ENCODE results near the gene TMEM100. TPM values are rescaled to one million over a fixed set of nuclear protein-coding genes. Genes with fewer than 3 reads are reported as not detected.

The TMEM100 gene
- polyA plus RNA-seq, 3 donors = not detected

DNA sequence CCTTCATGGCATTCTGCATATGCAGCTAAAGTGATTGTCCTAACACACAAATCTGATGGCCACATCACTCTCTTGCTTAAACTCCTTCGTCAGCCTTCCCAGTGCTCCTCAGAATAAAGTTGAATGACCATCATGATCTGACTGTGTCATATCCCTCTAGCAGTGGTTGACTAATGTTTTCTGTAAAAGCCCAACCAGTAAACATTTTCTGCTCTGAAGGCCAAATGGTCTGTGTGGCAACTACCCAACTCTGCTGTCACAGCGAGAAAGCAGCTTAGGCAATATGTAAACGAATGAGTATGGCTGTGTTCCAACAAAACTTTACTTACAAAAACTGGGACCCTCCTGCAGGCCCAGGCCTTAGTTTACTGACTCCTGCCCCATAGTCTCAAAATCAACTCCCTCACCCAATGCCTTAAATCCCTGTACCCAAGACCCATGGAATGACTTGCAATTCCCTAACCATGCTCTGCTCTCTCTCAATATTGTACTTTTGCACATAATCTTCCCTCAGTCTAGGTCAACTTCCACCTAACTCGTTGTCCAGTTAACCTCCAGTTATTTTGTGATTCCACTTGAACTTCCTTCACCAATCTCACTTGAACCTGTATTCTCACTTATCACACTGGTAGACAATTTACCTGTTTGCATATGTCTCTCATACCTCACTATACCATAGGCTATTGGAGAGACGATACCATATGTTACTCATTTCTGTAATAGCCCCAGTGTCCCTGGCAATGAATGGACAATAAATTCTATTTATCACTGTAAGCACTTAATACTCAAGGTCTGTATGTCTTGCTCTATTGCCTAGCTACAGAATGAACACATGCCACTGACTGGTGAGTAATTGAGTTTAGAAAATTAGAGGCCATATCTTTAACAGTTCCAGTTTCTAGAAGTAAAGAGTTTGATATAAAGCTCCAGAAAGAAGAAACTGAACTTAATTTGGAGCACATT lies 29.1 kb downstream of the TMEM100 start:
- H3K9me3 Mint-ChIP-seq = peaks cover 0 to 6% (median 4%) of the 10 kb centered on the region in 7 donors
- intact Hi-C loops (cut with micrococcal nuclease) = no loop called here

DNA sequence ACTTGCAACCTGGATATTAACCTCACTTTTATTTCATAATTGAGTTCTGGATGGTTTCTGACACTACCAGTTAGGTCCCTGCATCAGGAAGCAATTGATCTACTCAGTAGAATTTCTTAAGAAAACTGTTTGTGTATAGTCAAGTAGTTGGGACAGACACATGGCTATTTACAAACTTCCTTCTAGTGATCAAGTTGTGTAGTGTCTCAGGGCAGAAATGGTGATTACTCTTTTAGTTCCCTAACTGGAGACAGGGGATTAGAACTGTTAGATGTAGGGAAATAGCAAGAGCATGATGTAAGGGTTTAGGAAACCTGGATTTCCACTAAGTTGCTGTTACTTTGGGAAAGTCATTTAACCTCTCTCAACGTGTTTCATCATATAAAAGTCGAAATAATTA lies 30.4 kb downstream of the TMEM100 start:
- Histone ChIP-seq H3K9me3 (replicated peaks in 1 of 2; ENCODE audit: control insufficient read depth in 1 of 2, insufficient read depth in 1 of 2, low read length in 2 of 2) (peaks cover 0 to 4% of the 10 kb centered on the region in 2 donors), H3K4me3 (replicated peaks in 1 of 3; ENCODE audit: low read depth in 2 of 3, low read length in 3 of 3) (no peak overlapping the region), H2AFZ (ENCODE audit: insufficient read depth, low read depth, low read length, poor library complexity, severe bottlenecking) (no peak overlapping the region), H3K9ac (ENCODE audit: insufficient read depth, low read length, poor library complexity, severe bottlenecking) (no peak overlapping the region), H3K79me2 (ENCODE audit: insufficient read depth, low read length) (no peaks in the 10 kb centered on the region), H3K36me3 (replicated peaks in 1 of 2; ENCODE audit: control insufficient read depth in 1 of 2, insufficient read depth in 2 of 2, low read length in 2 of 2) (no peaks in the 10 kb centered on the region), H3K27me3 (ENCODE audit: control insufficient read depth in 2 of 2, insufficient read depth in 2 of 2, low read length in 2 of 2) (no peaks in the 10 kb centered on the region), H3K27ac (ENCODE audit: low read depth in 1 of 2, low read length in 2 of 2) (peak overlapping the region in 1 of 2 donors; percentile 80), H3K4me2 (replicated peaks; ENCODE audit: extremely low read depth, low read length, poor library complexity, severe bottlenecking) (no peak overlapping the region), H4K20me1 (ENCODE audit: insufficient read depth, low read length) (no peaks in the 10 kb centered on the region), H3K4me1 (ENCODE audit: control insufficient read depth in 1 of 2, insufficient read depth in 2 of 2, low read length in 2 of 2) (peaks cover 51% of the 10 kb centered on the region in 2 donors)
- peaks cover 0 to 1% (median 0%) of the 10 kb centered on the region in 3 donors for H3K27me3 Mint-ChIP-seq (ENCODE audit: low read depth in 3 of 3)
- H3K4me1 Mint-ChIP-seq = peaks cover 25% of the 10 kb centered on the region
- no peak overlapping the region for H3K4me3 Mint-ChIP-seq
- H3K36me3 Mint-ChIP-seq = no peaks in the 10 kb centered on the region
- DNase-seq = peak in 1 of 3 donors; percentile 37
- TF ChIP-seq, protein P1, sequence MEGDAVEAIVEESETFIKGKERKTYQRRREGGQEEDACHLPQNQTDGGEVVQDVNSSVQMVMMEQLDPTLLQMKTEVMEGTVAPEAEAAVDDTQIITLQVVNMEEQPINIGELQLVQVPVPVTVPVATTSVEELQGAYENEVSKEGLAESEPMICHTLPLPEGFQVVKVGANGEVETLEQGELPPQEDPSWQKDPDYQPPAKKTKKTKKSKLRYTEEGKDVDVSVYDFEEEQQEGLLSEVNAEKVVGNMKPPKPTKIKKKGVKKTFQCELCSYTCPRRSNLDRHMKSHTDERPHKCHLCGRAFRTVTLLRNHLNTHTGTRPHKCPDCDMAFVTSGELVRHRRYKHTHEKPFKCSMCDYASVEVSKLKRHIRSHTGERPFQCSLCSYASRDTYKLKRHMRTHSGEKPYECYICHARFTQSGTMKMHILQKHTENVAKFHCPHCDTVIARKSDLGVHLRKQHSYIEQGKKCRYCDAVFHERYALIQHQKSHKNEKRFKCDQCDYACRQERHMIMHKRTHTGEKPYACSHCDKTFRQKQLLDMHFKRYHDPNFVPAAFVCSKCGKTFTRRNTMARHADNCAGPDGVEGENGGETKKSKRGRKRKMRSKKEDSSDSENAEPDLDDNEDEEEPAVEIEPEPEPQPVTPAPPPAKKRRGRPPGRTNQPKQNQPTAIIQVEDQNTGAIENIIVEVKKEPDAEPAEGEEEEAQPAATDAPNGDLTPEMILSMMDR (IDR thresholded peaks at IDR 0.05) = no peak
- intact Hi-C loops (cut with micrococcal nuclease) = no loop called here
- no peak overlapping the region for H3K27ac Mint-ChIP-seq
- WGBS (ENCODE audit: insufficient coverage) = 89% methylated on average over 1 of the region's 2 CpGs
- peaks cover 0 to 2% (median under 1%) of the 10 kb centered on the region in 7 donors for H3K9me3 Mint-ChIP-seq

More for the DNA sequence above, 29.1 kb downstream of the TMEM100 start:
- 47% methylated on average over 3 of the region's 5 CpGs for WGBS (ENCODE audit: insufficient coverage)
- Histone ChIP-seq H3K27ac (ENCODE audit: low read depth in 1 of 2, low read length in 2 of 2) (peak overlapping the region; percentile 8 to 80), H3K9ac (ENCODE audit: insufficient read depth, low read length, poor library complexity, severe bottlenecking) (peak overlapping the region; percentile 12), H3K9me3 (replicated peaks in 1 of 2; ENCODE audit: control insufficient read depth in 1 of 2, insufficient read depth in 1 of 2, low read length in 2 of 2) (peaks cover 4 to 7% of the 10 kb centered on the region in 2 donors), H2AFZ (ENCODE audit: insufficient read depth, low read depth, low read length, poor library complexity, severe bottlenecking) (no peak overlapping the region), H3K79me2 (ENCODE audit: insufficient read depth, low read length) (no peaks in the 10 kb centered on the region), H3K4me2 (replicated peaks; ENCODE audit: extremely low read depth, low read length, poor library complexity, severe bottlenecking) (no peak overlapping the region), H3K4me3 (replicated peaks in 1 of 3; ENCODE audit: low read depth in 2 of 3, low read length in 3 of 3) (no peak overlapping the region), H3K36me3 (replicated peaks in 1 of 2; ENCODE audit: control insufficient read depth in 1 of 2, insufficient read depth in 2 of 2, low read length in 2 of 2) (no peaks in the 10 kb centered on the region), H3K4me1 (ENCODE audit: control insufficient read depth in 1 of 2, insufficient read depth in 2 of 2, low read length in 2 of 2) (peaks cover 51% of the 10 kb centered on the region in 2 donors), H3K27me3 (ENCODE audit: control insufficient read depth in 2 of 2, insufficient read depth in 2 of 2, low read length in 2 of 2) (no peaks in the 10 kb centered on the region), H4K20me1 (ENCODE audit: insufficient read depth, low read length) (no peaks in the 10 kb centered on the region)
- H3K4me3 Mint-ChIP-seq = no peak overlapping the region
- TF ChIP-seq, protein P1 (IDR thresholded peaks at IDR 0.05) = no peak
- peaks cover 25% of the 10 kb centered on the region for H3K4me1 Mint-ChIP-seq
- DNase-seq = peak; percentile 77 to 85 (median 82)
- peaks cover 0 to 4% (median 0%) of the 10 kb centered on the region in 3 donors for H3K27me3 Mint-ChIP-seq (ENCODE audit: low read depth in 3 of 3)
- no peaks in the 10 kb centered on the region for H3K36me3 Mint-ChIP-seq
- no peak overlapping the region for H3K27ac Mint-ChIP-seq

All from CD14-positive monocyte (primary cell).